Activated CD8-positive, alpha-beta memory T cell treated with anti-CD3 and anti-CD28 coated beads, Interleukin-2, amount 50 U/mL, for 24 hours (primary cell): ENCODE results near the gene KRT6C.

ENCODE experiments used
- DNase-seq: peaks from one replicate; pipeline ENCODE4 v3.0.0-alpha.2; 2020; ENCODE audit errors: extremely low read depth

The KRT6C gene

GRCh38 chr12:52434760-52435530, 38.7 kb downstream of the KRT6C start:
- DNase-seq: no peak

- DNase-seq: no peak
Observed at GRCh38 chr12:52434081-52434733, 39.4 kb downstream of the KRT6C start, which contains the start of gene KRT75. KRT75 (minus strand) TSS chr12:52434371; CDS start chr12:52434304, 67 bp downstream.

DNA sequence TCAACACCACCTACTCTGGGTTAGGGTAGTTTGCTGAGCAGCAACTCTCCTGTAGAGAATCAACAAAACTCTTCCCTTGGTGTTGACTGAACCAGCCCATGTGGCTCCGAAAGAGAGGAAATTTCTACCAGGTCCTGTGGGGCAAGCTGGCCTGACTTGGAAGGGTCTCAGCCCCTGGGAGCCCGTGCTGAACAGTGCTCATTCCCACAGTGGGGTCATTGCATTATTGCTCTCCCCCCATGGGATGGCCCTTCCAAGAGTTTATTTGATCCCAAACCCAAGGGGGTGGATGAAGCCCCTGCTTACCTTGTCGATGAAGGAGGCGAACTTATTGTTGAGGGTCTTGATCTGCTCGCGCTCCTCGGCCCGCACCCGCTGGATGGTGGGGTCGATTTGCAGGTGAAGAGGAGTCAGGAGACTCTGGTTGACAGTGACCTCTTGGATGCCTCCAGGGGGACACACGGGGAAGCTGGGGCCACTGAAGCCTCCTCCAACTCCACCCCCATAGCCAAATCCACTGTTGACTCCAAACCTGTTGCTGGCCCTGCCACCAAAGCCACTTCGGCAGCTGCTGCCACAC, 40.0 kb downstream of the KRT6C start:
- no peak for DNase-seq

- DNase-seq: no peak
Observed at GRCh38 chr12:52432559-52433207, 40.9 kb downstream of the KRT6C start.

- DNase-seq: no peak
Observed at GRCh38 chr12:52428121-52428520, 45.5 kb downstream of the KRT6C start.

DNA sequence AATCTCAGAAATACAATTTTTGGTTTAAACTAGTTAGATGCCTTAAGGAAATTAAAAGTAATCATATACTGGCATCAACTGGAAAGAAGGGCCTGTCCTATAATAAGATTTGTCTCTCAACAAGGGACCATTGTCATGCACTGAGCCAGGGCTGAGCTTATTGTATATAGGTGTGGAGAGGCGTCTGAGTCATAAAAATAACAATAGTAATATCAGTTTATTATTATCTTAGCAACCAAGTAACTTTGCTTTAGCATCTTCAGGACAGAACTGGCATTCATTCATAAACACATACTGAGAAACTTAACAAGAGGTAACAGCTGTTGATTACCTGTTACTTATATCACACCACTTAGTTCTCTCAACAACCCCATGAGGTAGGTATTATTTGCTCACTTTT, 46.5 kb downstream of the KRT6C start:
- DNase-seq: no peak

GRCh38 chr12:52426034-52426433, 47.6 kb downstream of the KRT6C start:
- DNase-seq: no peak

GRCh38 chr12:52425466-52425865, 48.1 kb downstream of the KRT6C start:
- DNase-seq: no peak

DNA sequence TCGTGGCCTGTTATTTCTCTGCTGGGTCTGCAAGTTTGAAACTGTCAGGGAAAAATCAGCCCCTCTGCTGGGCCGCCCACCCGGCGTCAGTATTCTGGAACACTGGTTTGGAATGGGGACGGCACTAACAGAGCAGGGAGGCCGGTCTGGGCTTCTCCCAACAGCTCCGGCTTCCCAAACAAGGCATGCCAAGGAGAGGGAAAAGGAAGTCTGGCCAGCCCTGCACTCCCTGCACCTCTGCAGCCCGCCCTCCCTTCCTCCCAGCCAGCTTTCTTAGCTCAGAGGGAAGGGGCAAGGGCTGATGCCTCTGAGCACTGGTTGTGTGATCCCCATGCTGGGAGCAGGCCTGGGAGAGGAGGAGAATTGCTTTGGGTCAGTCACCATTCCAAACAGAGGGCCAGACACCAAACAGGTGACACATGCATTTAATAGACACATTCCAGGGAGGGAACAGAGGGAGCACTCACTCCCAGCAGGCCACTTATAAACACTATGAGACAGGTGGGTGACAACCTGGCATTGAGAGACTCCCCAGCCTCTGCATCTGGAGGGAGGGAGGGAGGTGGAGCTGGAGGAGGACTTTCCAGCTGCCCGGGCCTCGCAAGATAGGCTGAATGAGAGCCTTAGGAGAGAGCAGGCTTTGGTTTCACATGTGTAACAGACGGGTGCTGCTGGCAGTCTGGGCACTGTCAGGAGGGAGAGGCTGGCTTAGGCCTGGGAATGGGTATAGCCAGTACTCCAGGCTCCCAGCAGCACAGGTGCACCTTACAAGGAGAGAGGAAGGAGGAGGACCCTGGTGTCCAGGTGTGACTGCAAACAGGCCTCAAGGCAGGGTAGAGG, 49.7 kb downstream of the KRT6C start:
- DNase-seq: no peak

DNA sequence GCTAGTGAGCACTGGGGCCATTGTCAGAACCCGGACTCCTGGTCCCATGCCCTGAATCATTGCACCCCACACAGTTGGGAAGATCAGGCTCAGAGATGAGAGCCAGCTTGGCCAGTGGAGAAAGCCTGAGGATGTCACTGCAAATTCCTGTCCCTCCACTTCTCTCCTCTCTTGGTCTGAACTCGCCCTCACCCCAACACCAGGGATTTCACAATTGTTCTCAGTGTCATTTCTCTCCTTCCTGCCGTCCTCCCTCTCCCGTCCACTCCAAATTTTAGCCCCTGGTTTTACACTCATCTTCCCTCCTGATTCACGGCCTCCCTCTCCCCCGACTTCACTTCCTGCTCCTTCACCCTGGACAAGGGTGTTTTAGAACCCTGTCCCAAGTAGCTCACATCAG, 50.6 kb downstream of the KRT6C start:
- DNase-seq: no peak

DNA sequence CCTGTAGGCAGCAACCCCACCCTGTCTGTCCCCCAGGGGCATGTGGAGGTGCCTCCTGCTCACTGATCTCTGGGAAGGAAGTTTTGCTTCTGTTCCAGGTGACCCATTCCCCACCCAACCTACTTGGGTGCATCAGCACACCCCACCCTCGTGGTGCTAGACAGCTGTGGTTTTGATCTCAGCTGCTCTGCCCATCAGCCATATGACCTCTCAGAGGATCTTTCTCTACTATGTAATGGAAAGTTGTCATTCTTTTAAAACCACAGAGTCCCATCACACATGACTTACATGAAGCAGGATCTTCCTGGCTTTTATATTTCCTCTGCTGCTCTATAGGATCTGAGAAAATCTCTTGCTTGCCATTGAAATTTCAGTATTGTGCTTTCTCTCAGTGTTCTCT, 53.9 kb downstream of the KRT6C start:
- DNase-seq: no peak

DNA sequence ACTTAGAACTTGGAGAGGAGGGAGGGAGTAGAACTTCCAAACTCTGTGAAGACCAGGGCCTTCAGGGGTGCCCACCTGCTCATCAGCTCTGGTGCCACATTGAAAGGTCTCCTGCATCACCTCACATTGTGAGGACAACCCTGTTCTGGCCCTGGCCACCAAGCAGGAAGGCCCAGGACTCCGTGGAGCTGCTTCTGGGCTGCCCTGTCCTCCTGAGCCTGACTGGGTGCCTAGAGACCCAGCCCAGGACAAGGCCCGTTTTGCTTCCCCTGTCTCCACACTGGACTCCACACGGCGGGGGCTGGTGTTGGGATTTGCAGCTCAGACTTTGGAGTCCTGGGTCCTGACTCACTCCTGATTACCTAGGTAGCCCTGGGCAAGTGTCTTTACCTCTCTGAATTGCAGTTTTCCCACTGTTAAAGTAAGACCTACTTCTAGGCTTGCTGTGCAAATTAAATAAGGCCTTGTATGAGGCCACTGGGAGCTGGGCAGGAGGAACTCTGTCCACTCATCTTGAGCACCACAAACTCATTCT, 55.0 kb downstream of the KRT6C start:
- no peak for DNase-seq
